Neural progenitor cell (in vitro differentiated cells): Measurements from ENCODE around the gene VSIG10. TPM values are rescaled to one million over a fixed set of nuclear protein-coding genes. Genes with fewer than 3 reads are reported as not detected.

ENCODE experiments used
- DNase-seq: peaks from one replicate; pipeline ENCODE4 v3.0.0-alpha.2; 2016; ENCODE audit warnings: low spot score
- H2AFZ ChIP-seq: fragments of 200-600 bp; sonication (generic); replicated peaks from 2 replicates; pipeline ENCODE4 v1.6.1; 2016; ENCODE audit warnings: antibody characterized with exemption
- H3F3A ChIP-seq: fragments of 200-600 bp; sonication (generic); 2 replicates; pipeline ENCODE4 v1.6.1; 2016; ENCODE audit warnings: antibody characterized with exemption, low read depth
- H3K27ac ChIP-seq: fragments of 200-600 bp; sonication (generic); 2 replicates; pipeline ENCODE4 v1.5.1; 2016; ENCODE audit warnings: mild to moderate bottlenecking
- H3K27me3 ChIP-seq: fragments of 200-600 bp; sonication (generic); 2 replicates; pipeline ENCODE4 v1.6.1; 2016; ENCODE audit warnings: mild to moderate bottlenecking, moderate library complexity
- H3K36me3 ChIP-seq: fragments of 200-600 bp; sonication (generic); 2 replicates; pipeline ENCODE4 v1.5.1; 2016
- H3K4me1 ChIP-seq: fragments of 200-600 bp; sonication (generic); 2 replicates; pipeline ENCODE4 v1.6.1; 2016; ENCODE audit warnings: mixed run types
- H3K4me2 ChIP-seq: fragments of 200-600 bp; sonication (generic); 2 replicates; pipeline ENCODE4 v1.6.1; 2016
- H3K4me3 ChIP-seq: fragments of 200-600 bp; sonication (generic); 2 replicates; pipeline ENCODE4 v1.5.1; 2016
- H3K79me2 ChIP-seq: fragments of 200-600 bp; sonication (generic); 2 replicates; pipeline ENCODE4 v1.6.1; 2016; ENCODE audit warnings: low read depth
- H3K9ac ChIP-seq: fragments of 200-600 bp; sonication (generic); 2 replicates; pipeline ENCODE4 v1.6.1; 2016
- H3K9me3 ChIP-seq: fragments of 200-600 bp; sonication (generic); 2 replicates; pipeline ENCODE4 v1.5.1; 2016; ENCODE audit warnings: low read depth
- H4K20me1 ChIP-seq: fragments of 200-600 bp; sonication (generic); 2 replicates; pipeline ENCODE4 v1.6.1; 2016; ENCODE audit warnings: low read depth
- H3K27ac Mint-ChIP-seq: 3 replicates; pipeline ENCODE4 v1.8.0; 2021; ENCODE audit warnings: mixed read lengths
- H3K27me3 Mint-ChIP-seq: 2 replicates; pipeline ENCODE4 v1.8.0; 2022; ENCODE audit warnings: low read depth, mild to moderate bottlenecking, inconsistent platforms, moderate library complexity, mixed read lengths; ENCODE audit not compliant: insufficient read depth
- H3K36me3 Mint-ChIP-seq: 3 replicates; pipeline ENCODE4 v1.8.0; 2021; ENCODE audit warnings: mixed read lengths
- H3K4me1 Mint-ChIP-seq: 3 replicates; pipeline ENCODE4 v1.8.0; 2021; ENCODE audit warnings: mixed read lengths
- H3K4me3 Mint-ChIP-seq: 3 replicates; pipeline ENCODE4 v1.8.0; 2021; ENCODE audit warnings: mild to moderate bottlenecking, moderate library complexity, mixed read lengths
- H3K9me3 Mint-ChIP-seq: 3 replicates; pipeline ENCODE4 v1.8.0; 2020; ENCODE audit warnings: mixed read lengths
- EZH2 ChIP-seq: fragments of 200-600 bp; sonication (generic); IDR thresholded peaks from 2 replicates; pipeline ENCODE4 v1.6.1; 2017; ENCODE audit warnings: antibody characterized with exemption, mild to moderate bottlenecking, moderate library complexity
- EZH2phosphoT487 ChIP-seq: fragments of 200-600 bp; sonication (generic); IDR thresholded peaks from 2 replicates; pipeline ENCODE4 v1.6.1; 2017; ENCODE audit warnings: antibody characterized with exemption
- small RNA-seq: library from RNA; depleted of rRNA; stranded (forward); fragments of <200 nt; gene quantifications from one replicate; pipeline ENCODE3, GENCODE V24; 2015
- total RNA-seq: library from RNA; depleted of rRNA; stranded (reverse); fragments of >200 nt; gene quantifications from 2 replicates; pipeline ENCODE4 v1.2.3, GENCODE V29; 2015; ENCODE audit warnings: low replicate concordance
- TF ChIP-seq, protein P1 (sequence below): fragments of 200-600 bp; sonication (generic); IDR thresholded peaks from 2 replicates; pipeline ENCODE4 v1.5.1; 2017; ENCODE audit warnings: antibody characterized with exemption, mild to moderate bottlenecking

The VSIG10 gene
- total RNA-seq, 1 donor from 2014 or later, result 22.6 TPM

DNA sequence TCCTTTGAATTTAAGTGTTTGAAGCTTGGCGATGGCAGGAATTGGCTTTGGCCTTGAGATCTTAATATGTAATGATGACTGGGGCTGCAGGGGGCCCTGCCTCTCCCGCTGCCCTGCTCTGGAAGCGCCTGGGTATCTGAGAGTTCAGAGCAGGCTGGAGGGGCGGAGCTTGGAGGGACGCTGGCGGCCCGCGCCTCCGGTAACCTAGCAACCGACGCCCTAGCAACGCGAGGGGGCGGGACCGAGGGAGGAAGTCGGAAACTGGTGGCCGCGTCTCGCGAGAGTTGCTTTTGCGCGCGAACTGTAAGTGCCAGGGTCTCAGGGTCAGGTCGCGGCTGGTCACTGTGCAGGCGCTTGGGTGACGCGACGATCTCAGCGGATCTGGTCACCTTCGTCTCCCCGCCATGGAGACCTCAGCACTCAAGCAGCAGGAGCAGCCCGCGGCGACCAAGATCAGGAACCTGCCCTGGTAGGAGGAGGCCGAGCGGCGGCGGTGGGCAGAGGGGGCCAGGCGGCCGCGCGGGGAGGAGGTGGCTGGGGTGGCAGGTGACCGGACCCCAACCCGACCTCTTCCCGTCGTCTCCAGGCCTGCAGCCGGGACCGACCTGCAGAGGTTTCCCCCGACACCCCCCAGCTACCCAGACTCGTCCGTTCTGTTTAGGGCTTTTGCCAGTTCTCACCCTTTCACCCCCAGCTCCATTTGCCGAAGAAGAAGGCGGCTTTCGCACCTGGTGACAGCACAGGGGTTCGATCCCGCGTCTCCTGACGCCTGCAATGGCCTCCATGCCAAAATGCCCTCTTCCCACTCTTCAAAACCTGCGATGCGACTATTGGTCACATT, 87.2 kb downstream of the VSIG10 start, which contains the start of gene RFC5:
Gene RFC5 (plus strand): TSS at position 280 of the 841 bp plus-strand sequence. CDS start 125 bp downstream, at position 405.
- Histone ChIP-seq H2AFZ (peak within 1 kb of the TSS; percentile 86), H3K27me3 (no peaks in the 10 kb centered on the region), H3K4me2 (peak within 1 kb of the TSS; percentile 88), H3K4me3 (peak within 1 kb of the TSS; percentile 70), H3K9ac (peak within 1 kb of the TSS; percentile 85), H3K36me3 (no peaks in the 10 kb centered on the region), H4K20me1 (peaks cover 11% of the 10 kb centered on the region), H3K9me3 (no peaks in the 10 kb centered on the region), H3K79me2 (peaks cover 24% of the 10 kb centered on the region), H3K27ac (no peak within 1 kb of the TSS), H3K4me1 (peaks cover 13% of the 10 kb centered on the region), H3F3A (no peaks in the 10 kb centered on the region)
- H3K27ac Mint-ChIP-seq, result peak within 1 kb of the TSS; percentile 91
- H3K27me3 Mint-ChIP-seq, result peaks cover 4% of the 10 kb centered on the region
- TF ChIP-seq EZH2 (no peak), EZH2phosphoT487 (no peak)
- TF ChIP-seq, protein P1, sequence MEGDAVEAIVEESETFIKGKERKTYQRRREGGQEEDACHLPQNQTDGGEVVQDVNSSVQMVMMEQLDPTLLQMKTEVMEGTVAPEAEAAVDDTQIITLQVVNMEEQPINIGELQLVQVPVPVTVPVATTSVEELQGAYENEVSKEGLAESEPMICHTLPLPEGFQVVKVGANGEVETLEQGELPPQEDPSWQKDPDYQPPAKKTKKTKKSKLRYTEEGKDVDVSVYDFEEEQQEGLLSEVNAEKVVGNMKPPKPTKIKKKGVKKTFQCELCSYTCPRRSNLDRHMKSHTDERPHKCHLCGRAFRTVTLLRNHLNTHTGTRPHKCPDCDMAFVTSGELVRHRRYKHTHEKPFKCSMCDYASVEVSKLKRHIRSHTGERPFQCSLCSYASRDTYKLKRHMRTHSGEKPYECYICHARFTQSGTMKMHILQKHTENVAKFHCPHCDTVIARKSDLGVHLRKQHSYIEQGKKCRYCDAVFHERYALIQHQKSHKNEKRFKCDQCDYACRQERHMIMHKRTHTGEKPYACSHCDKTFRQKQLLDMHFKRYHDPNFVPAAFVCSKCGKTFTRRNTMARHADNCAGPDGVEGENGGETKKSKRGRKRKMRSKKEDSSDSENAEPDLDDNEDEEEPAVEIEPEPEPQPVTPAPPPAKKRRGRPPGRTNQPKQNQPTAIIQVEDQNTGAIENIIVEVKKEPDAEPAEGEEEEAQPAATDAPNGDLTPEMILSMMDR, result no peak
- peaks cover 11% of the 10 kb centered on the region for H3K36me3 Mint-ChIP-seq
- peak within 1 kb of the TSS; percentile 91 for H3K4me3 Mint-ChIP-seq
- no peaks in the 10 kb centered on the region for H3K9me3 Mint-ChIP-seq
- peaks cover 31% of the 10 kb centered on the region for H3K4me1 Mint-ChIP-seq
- DNase-seq, result peak; percentile 100

DNA sequence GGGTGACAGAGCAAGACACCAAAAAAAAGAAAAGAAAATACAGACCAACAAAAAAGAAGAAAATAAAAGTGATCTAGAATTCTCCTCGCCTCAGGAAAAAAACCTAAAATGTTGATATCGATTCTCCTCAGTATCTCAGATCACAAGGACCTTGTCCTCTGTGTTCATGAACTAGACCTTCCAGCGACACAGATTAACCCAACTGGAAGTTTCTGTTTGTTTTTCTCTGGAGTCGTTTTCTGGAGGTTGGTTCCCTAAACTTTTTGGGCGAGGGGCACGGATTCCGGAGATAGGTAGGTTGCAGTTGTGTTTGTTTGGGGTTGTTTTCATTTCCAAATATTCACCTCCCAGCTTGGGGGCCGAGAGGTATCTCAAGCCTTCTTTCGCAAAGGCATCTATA, 87.9 kb downstream of the VSIG10 start:
- H3K4me2 ChIP-seq, result peak overlapping the region; percentile 88
- no peak overlapping the region for H2AFZ ChIP-seq
- Mint-ChIP-seq H3K4me3 (peak overlapping the region; percentile 91), H3K36me3 (peaks cover 7% of the 10 kb centered on the region), H3K27me3 (peaks cover 4% of the 10 kb centered on the region), H3K9me3 (no peaks in the 10 kb centered on the region), H3K27ac (peak overlapping the region; percentile 91), H3K4me1 (peaks cover 31% of the 10 kb centered on the region)
- H3K4me3 ChIP-seq, result peak overlapping the region; percentile 70
- H3K79me2 ChIP-seq, result peaks cover 24% of the 10 kb centered on the region
- no peaks in the 10 kb centered on the region for H3K9me3 ChIP-seq
- peaks cover 13% of the 10 kb centered on the region for H3K4me1 ChIP-seq
- no peak overlapping the region for H3K9ac ChIP-seq
- H3K36me3 ChIP-seq, result no peaks in the 10 kb centered on the region
- H4K20me1 ChIP-seq, result peaks cover 11% of the 10 kb centered on the region
- H3K27me3 ChIP-seq, result no peaks in the 10 kb centered on the region
- H3F3A ChIP-seq, result no peaks in the 10 kb centered on the region
- no peak for DNase-seq
- H3K27ac ChIP-seq, result no peak overlapping the region
- TF ChIP-seq EZH2phosphoT487 (no peak), EZH2 (no peak)
- TF ChIP-seq, protein P1, result no peak

DNA sequence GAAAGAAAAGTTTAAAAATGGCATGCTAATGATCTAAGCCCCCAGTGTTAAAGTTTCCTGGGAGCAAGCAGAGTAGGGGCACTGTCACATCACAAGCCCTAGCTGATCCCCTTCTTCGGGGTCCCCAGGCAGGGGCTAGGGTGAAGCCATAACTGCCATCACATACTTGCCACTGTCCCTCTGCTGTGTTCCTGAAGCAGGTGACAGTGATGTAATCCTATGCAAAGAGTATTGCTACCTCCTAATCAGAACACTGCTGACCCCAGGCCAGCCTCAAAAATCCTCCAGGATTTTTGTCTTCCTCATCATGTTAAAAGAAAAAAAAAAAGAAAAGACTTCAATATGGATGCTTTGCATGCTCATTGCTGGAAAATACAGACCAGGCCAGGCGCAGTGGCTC, 88.5 kb downstream of the VSIG10 start:
- Histone ChIP-seq H2AFZ (no peak overlapping the region), H4K20me1 (peaks cover 11% of the 10 kb centered on the region), H3K4me2 (no peak overlapping the region), H3K27ac (no peak overlapping the region), H3K4me1 (peaks cover 13% of the 10 kb centered on the region), H3K36me3 (no peaks in the 10 kb centered on the region), H3K27me3 (no peaks in the 10 kb centered on the region), H3K4me3 (no peak overlapping the region), H3K9ac (no peak overlapping the region), H3F3A (no peaks in the 10 kb centered on the region), H3K9me3 (no peaks in the 10 kb centered on the region), H3K79me2 (peaks cover 24% of the 10 kb centered on the region)
- DNase-seq, result no peak
- Mint-ChIP-seq H3K4me3 (peak overlapping the region; percentile 35), H3K27me3 (peaks cover 4% of the 10 kb centered on the region), H3K9me3 (no peaks in the 10 kb centered on the region), H3K36me3 (peaks cover 7% of the 10 kb centered on the region), H3K4me1 (peaks cover 31% of the 10 kb centered on the region), H3K27ac (no peak overlapping the region)
- TF ChIP-seq EZH2phosphoT487, result no peak
- TF ChIP-seq, protein P1, result no peak
- no peak for TF ChIP-seq EZH2

Small RNA genes within 50 kb of the gene (small RNA-seq; reads per million reads assigned to genes)
- gene AC131159.1, result not detected

Other genes starting within 250 kb of the VSIG10 start
- gene KSR2, start 135.0 kb downstream of the VSIG10 start, total RNA-seq, result 0.30 and 0.59 TPM in 2 replicates
- 75.8 and 80.3 TPM in 2 replicates for gene RFC5, start 87.3 kb downstream of the VSIG10 start, total RNA-seq
- gene WSB2, start 42.8 kb downstream of the VSIG10 start, total RNA-seq, result 21.2 and 26.0 TPM in 2 replicates
- 266 and 406 TPM in 2 replicates for gene PEBP1, start 32.1 kb upstream of the VSIG10 start, total RNA-seq